GM18858 (cell line): ENCODE measurements around the gene PLAC8L1.
"Not testable (repeated sequence)": the region's sequence is repeated elsewhere in the genome, so short reads cannot be mapped to it uniquely, and the experiment has no call there.

Source experiments
- ATAC-seq: cut with Tn5 transposase; IDR thresholded peaks from one replicate; pipeline ENCODE4 v1.9.1; 2021; ENCODE audit not compliant: unreplicated experiment

PLAC8L1 gene

GRCh38 chr5:146105477-146105876, at the start of gene PLAC8L1:
Gene PLAC8L1 (minus strand): TSS chr5:146105577. CDS start chr5:146104311, 1,266 bp downstream.
- ATAC-seq, result no peak

- no peak for ATAC-seq
These were observed 46.6 kb upstream of the PLAC8L1 start for GRCh38 chr5:146151970-146152369.

- ATAC-seq, result no peak
These were observed 32.6 kb upstream of the PLAC8L1 start for GRCh38 chr5:146137967-146138403.

- no peak for ATAC-seq
These were observed 25.2 kb upstream of the PLAC8L1 start for GRCh38 chr5:146130440-146131045.

- ATAC-seq, result no peak
These were observed 20.7 kb upstream of the PLAC8L1 start for GRCh38 chr5:146126068-146126467.

GRCh38 chr5:146124580-146124979, 19.2 kb upstream of the PLAC8L1 start:
- ATAC-seq, result no peak

- not testable (repeated sequence) for ATAC-seq
These were observed 16.1 kb upstream of the PLAC8L1 start for GRCh38 chr5:146121451-146121850.

GRCh38 chr5:146118322-146118721, 12.9 kb upstream of the PLAC8L1 start:
- ATAC-seq, result no peak

GRCh38 chr5:146117216-146117615, 11.8 kb upstream of the PLAC8L1 start:
- not testable (repeated sequence) for ATAC-seq

GRCh38 chr5:146116361-146116760, 11.0 kb upstream of the PLAC8L1 start:
- no peak for ATAC-seq

GRCh38 chr5:146112476-146112875, 7.1 kb upstream of the PLAC8L1 start:
- ATAC-seq, result no peak

- no peak for ATAC-seq
These were observed 6.0 kb upstream of the PLAC8L1 start for GRCh38 chr5:146111409-146111808.

GRCh38 chr5:146109379-146109778, 4.0 kb upstream of the PLAC8L1 start:
- ATAC-seq, result no peak

GRCh38 chr5:146108870-146109269, 3.5 kb upstream of the PLAC8L1 start:
- ATAC-seq, result not testable (repeated sequence)

- no peak for ATAC-seq
These were observed 2.5 kb upstream of the PLAC8L1 start for GRCh38 chr5:146107901-146108300.

GRCh38 chr5:146103594-146103993, 1.8 kb downstream of the PLAC8L1 start:
- no peak for ATAC-seq

- ATAC-seq, result no peak
These were observed 3.7 kb downstream of the PLAC8L1 start for GRCh38 chr5:146101646-146102045.

- ATAC-seq, result no peak
These were observed 7.3 kb downstream of the PLAC8L1 start for GRCh38 chr5:146098047-146098446.

- no peak for ATAC-seq
These were observed 13.5 kb downstream of the PLAC8L1 start for GRCh38 chr5:146091881-146092280.

GRCh38 chr5:146089287-146089686, 16.1 kb downstream of the PLAC8L1 start:
- ATAC-seq, result no peak

GRCh38 chr5:146088098-146088497, 17.3 kb downstream of the PLAC8L1 start:
- ATAC-seq, result no peak

- ATAC-seq, result no peak
These were observed 21.0 kb downstream of the PLAC8L1 start for GRCh38 chr5:146084376-146084775.

GRCh38 chr5:146082798-146083197, 22.6 kb downstream of the PLAC8L1 start:
- peak; percentile 94 for ATAC-seq
